Adipocyte (in vitro differentiated cells): Measurements from ENCODE around the gene NR4A1.
"Not testable (repeated sequence)": the region's sequence is repeated elsewhere in the genome, so short reads cannot be mapped to it uniquely, and the experiment has no call there.

Experiments
- DNase-seq: peaks from one replicate; pipeline ENCODE4 v3.0.0-alpha.2; 2015; ENCODE audit warnings: low read depth
- H3K27me3 ChIP-seq: replicated peaks from 2 replicates; pipeline ENCODE4 v1.7.0; 2013; ENCODE audit warnings: mild to moderate bottlenecking, low read length, moderate library complexity; ENCODE audit not compliant: control insufficient read depth, insufficient read depth
- H3K36me3 ChIP-seq: 2 replicates; pipeline ENCODE4 v1.7.0; 2013; ENCODE audit warnings: low read length, mild to moderate bottlenecking, moderate library complexity; ENCODE audit not compliant: control insufficient read depth, insufficient read depth, severe bottlenecking
- H3K4me1 ChIP-seq: 2 replicates; pipeline ENCODE4 v1.7.0; 2013; ENCODE audit warnings: mild to moderate bottlenecking, low read length, moderate library complexity; ENCODE audit not compliant: control insufficient read depth, insufficient read depth
- H3K4me3 ChIP-seq: 2 replicates; pipeline ENCODE4 v1.7.0; 2013; ENCODE audit warnings: mild to moderate bottlenecking, low read length, moderate library complexity
- H3K9ac ChIP-seq: 2 replicates; pipeline ENCODE4 v1.7.0; 2013; ENCODE audit warnings: mild to moderate bottlenecking, low read length, moderate library complexity
- H3K9me3 ChIP-seq: 2 replicates; pipeline ENCODE4 v1.7.0; 2013; ENCODE audit warnings: mild to moderate bottlenecking, low read length, moderate library complexity; ENCODE audit not compliant: control insufficient read depth

The NR4A1 gene

GRCh38 chr12:52104431-52105089, 53.3 kb downstream of the NR4A1 start:
- not testable (repeated sequence) for H3K9ac ChIP-seq, H3K4me1 ChIP-seq, H3K9me3 ChIP-seq, H3K36me3 ChIP-seq, H3K4me3 ChIP-seq, DNase-seq
- H3K27me3 ChIP-seq, result peaks cover 13% of the 10 kb centered on the region
